Measurements from ENCODE around the gene SYCN.

SYCN gene

DNA sequence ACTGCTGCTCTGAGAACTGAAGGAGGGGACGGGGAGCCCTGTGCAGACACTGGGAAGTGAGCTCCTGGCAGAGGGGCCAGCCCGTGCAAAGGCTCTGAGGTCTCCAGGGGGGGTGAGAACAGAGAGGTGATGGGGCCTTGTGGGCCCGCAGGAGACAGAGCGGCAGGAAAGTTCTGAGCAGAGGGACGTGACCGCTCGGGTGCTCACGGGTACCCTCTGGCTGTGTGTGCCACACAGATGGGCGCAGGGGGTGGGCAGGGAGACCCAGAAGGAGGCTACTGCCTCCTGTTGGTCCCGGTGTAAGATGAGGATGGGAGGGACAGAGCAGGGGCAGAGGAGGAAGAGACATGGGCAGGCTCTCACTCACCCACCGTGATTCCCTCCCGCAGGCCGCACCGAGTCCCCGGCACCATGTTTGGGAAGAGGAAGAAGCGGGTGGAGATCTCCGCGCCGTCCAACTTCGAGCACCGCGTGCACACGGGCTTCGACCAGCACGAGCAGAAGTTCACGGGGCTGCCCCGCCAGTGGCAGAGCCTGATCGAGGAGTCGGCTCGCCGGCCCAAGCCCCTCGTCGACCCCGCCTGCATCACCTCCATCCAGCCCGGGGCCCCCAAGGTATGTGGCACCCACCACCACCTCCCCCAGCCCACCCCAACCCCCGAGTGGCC is 34.8 kb downstream of the SYCN start:
- DNase-seq: no peak

DNA sequence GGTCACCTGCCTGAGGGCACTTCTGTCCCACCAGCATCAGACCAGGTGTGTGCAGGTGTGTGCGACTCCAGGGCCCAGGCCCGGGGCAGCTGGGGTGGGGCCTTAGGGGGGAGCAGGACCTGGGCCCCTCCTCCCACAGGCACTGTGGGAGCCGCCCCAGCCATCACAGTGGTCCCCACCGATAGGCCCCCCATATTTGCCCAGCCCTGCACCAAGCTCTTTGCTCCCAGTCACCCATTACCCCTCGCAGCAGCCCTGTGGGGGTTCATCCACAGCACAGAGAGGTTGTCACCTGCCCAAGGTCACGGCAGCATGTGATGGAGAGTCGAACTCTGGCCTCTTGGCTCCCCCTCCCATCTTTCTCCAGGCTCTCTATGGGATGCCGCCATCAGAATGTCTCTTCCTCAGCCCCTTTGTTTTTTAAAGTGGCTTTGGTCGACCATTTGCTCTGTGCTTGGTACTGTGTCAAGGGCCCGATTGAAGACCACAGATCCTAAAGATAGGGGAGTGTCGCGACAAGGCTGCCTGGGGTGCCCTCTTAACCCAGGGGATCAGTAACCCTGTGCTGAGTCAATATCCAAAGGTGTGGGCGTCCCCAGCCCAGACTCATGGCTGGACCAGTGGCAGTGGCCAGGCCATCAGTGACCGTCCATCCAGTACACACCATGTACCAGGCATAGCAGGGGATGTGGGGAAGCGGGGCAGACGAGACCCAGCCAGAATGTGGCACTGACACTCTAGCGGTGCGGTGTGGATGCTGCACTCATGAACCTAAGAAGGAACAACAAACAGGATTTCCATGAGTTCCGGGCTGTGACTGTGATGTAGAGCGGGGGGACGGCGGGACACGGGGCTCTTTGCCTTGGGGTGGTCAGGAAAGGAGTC is 35.6 kb downstream of the SYCN start:
- no peak for DNase-seq

DNA sequence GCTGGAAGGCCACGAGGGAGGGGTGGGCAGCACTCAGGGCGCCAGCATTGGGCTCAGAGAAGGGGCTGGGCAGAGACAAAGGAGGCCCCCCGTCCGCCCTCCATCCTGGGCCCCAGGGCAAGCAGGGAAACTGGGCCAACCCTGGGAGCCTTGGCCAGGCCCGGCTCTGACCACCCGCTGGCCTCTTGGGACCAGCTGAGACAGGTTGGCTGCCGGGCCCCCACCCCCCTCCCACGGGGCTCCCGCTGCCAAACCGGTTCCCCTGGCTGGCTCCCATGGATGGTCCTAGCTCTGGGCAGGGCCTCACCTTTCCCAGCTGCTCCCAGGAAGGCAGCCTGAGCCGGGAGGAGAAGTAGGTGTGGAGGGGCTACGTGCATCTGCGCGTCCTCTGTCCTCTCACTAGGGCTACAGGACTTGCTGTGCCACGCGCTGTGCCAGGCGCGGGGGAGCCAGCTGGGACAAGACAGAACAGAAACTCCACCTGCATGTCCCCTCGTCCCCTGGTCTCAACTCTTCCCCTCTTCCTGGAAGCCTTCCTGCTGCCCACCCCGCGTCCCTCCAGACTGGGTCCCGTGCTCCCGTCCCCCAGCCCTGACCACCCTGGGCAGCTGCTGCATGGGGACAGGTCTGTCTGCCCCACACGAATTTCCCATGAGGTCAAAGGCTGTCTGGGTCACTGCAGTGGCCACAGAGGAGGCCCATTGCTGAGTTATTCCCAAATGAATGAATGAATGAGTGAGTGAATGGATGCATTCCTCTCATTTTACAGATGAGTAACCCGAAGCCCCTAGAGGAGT is 36.4 kb downstream of the SYCN start:
- no peak for DNase-seq

DNA sequence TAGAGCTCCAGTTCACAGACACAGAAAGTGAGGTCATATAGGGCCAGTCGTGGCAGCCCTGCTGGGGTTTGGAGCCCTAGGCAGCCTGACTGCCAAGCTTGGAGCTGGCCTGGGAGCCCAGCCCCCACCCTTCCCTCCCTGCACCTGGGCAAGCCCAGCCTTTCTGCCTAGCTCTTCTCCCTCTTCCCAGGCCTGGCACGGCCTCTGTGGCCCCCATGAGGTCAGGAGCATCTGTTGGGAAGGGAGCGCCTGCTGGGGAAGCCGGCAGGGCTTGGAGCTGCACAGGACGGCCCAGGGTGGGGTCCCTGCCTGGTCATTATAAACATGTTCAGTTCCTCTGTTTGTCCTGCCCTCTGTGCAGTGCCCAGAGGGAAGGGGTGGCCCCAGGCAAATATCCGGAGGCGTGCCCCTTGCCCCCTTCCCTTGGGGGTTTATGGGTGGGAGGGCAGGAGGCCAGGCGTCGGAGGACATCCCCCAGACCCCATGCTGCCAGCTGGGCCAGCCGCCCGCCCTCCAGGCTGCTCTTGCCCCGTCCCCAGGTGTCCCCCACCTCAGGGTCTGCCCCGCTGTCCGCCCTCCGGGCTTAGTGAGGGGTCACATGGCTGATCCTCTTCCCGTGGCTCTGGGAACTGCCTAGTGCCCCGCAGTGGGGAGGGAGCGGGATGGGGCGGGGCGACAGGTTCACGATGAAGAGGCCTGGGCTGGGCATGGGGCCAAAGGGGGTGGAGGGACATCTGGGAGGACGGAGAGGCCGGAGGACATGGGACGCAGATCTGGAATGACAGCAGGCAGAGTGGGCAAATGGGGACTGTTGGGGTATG is 37.3 kb downstream of the SYCN start:
- no peak for DNase-seq

DNA sequence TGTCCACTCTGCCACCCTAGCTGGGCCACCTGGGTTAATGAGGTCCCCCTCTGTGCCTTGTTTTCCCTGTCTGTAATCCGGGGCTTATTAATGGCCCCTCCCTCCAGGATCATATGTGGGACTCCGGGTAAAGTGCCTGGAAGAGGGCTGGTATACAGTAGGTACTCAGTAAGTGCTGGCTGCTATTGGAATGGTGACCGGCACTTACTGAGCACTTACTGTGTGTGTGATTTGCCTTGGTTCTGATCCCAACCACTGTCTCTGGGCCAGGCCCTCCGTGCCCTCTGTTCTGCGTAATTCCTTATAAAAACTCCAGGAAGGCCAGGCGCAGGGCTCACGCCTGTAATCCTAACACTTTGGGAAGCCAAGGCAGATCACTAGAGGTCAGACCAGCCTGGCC is 38.2 kb downstream of the SYCN start:
- no peak for DNase-seq

DNA sequence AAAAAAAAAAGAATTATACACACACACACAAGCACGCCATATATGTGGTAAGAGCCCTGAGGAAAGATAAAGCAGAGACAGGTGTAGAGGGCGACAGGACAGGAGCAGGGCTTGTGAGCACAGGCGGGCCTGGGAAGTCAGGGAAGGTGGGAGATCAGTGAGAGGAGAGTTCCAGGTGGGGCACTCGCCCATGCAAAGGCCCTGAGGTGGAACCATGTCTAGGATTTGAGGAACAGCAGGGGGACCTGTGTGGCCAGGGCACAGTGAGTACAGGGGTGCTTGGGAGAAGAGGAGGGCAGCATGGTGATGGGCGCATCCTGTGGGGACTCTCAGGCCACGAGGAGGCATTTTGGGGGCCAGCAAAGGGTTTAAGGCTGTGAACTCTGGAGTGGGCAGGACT is 39.8 kb downstream of the SYCN start:
- DNase-seq: no peak

DNA sequence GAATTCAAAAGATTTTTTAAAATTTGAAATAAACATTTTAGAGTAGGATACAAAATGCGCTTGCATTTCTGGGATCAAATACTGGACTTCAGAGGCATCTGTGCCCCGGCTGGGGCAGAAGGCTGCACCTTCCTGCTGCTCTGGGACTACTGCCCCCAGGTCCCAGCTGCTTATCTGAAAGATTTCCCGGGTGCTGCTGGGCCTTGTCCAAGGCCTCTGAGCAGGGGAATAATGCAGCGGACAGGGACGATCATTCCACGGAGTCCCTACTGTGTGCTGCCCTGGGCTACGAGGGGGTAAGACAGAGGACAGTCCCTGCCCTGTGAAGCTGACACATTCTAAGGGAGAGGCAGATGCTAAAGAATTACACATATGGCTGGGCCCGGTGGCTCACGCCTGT is 40.4 kb downstream of the SYCN start:
- no peak for DNase-seq

DNA sequence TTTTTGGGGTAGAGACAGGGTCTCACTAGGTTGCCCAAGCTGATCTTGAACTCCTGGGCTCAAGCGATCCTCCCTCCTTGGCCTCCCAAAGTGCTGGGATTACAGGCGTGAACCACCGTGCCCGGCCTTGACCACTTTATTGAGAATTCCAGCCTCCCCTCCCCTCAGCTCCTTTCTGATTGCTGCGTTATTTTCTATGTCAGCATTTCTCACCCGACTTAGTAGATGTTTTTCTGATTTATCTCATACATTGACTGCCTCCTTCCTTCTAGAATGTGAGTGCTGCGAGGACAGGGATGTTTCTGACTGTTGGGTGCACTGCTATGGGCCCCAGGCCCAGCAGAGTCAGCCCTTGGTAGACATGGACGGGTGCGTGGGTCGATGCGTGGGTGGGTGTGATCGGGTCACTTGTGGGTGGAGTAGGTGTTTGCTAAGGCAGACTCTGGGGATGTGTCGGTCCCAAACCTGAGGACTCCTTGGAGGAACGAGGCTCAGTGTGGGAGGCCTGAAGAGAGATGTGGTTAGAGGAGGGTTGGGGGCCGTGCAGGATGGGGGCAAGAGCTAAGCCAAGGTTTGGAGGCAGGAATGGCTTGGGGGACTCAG is 41.5 kb downstream of the SYCN start:
- DNase-seq: no peak

DNA sequence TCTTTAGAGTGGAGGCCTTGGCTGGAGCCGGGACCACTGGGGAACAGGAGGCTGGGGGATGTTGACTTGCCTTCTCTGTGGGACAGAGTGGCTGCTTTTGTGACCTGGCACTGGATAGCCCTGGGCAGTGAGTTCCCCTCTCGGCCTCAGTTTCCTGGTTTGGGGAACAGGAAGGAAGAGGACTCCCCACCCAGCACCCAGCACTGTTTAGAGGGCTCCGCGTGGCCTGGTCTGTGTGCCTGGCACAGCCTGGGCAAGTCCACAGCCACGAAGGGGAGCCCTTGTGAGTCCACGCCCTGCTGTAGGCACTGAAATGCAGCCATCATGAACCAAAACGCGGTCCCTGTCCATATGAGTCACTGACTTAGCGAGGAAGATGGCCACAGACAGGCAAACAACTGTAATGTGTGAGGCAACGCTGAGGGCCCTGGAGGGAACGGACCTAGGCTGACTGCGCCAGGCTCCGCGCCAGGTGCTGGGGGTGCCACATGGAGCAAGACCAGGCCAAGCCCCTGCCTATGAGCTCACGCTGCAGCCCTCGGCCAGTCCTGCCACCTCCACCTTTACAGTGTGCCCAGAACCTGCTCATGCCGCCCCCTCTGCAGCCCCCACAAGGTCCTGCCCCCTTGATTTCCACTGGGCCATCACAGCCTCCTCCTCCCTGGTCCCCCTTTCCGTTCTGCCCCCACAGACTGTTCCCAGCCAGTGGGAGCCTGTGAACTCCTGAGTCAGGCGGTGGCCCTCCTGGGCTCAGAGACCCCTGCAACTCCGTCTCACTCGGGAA is 43.0 kb downstream of the SYCN start:
- DNase-seq: no peak

DNA sequence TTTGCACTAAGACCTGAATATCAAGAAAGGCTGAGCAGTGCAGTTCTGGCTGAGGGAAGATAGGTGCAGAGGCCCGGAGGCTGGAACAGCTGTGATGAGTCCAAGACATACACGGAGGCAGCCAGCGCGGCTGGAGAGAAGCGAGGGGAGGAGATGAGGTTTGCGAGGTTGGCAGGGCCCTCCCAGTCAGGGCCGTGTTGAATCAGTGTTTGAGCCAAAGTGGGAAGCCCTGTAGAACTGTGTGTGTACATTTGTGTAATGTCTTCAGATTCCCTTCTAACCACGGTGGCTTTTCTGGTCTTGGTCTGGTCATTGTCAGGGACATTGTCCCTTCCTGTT is 43.6 kb downstream of the SYCN start:
- DNase-seq: no peak

DNA sequence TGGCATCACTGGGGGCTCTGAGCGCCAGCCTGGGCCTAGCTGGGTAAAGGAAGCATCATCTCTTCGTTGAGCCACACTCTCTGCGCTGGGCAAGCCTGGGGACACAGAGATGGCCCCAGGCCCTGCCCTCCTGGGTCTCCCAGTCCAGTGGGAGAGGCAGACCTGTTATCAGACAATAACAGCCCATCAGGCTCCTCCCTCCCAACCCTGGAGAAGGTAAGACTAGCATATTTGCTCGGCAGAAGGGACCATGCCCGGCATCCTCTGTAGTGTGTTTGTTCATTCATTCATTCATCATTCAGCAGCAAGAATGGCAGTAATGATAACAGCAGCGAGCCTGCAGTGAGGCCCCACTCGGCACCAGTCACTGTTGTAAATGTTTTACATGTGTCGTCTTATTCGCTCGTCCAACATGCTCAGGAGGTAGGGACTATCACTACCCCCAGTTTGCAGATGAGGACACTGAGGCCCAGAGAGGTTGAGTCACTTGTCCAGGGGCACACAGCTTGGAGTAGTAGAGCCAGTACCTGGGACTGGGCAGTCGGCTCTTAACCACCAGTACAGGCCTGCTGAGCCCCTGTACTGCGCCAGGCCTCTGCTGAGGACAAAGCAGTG is 45.3 kb downstream of the SYCN start:
- no peak for DNase-seq

DNA sequence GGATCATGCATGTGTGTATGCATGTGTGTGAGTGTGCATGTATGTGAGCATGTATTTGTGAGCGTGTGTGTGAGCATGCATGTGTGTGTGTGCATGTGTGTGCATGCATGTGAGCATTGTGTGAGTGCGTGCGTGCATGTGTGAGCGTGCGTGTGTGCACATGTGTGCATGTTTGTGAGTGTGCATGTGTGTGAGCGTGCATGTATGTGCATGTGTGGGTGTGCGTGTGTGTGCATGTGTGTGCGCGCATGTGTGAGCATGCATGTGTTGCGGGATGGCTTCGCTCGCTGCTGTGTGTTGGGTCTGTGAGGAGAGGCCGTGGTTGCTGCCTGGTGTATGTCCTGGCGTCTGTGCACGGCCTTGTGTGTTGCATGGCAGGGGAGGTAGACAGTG is 46.1 kb downstream of the SYCN start:
- no peak for DNase-seq

DNA sequence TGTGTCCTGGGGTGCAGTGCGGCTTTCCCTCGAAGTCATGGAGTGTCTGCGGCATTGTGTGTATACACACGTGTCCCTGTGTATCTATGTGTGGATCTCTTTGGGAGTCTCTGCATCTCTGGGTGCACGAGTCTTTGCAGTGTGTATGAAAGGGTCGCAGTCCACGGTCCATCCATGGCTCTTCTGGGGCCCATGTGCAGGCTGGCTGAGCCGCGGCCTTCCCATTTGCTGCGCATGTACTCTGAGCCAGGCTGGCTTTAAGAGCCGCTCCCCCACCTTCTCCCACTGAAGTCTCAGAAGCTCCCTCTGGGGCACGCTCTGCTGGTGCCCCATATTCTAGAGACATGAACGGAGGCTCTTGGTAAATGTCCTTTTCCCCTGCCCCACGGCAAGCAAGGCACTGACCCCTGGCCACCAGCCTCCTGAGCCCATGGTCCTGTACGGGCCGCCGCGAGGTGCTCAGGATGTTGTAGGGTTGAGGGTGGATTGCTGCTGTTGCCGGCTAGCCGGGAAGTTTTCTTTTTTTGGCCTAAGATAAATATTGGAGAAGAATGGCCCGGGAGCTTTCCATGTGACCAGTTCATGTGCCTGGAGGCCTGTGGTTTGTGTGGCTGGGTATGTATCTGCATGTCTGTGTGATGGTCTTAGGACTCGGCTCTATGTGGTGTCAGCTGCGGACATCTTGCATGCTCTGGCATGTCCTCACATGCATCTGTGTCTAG is 46.6 kb downstream of the SYCN start:
- no peak for DNase-seq

DNA sequence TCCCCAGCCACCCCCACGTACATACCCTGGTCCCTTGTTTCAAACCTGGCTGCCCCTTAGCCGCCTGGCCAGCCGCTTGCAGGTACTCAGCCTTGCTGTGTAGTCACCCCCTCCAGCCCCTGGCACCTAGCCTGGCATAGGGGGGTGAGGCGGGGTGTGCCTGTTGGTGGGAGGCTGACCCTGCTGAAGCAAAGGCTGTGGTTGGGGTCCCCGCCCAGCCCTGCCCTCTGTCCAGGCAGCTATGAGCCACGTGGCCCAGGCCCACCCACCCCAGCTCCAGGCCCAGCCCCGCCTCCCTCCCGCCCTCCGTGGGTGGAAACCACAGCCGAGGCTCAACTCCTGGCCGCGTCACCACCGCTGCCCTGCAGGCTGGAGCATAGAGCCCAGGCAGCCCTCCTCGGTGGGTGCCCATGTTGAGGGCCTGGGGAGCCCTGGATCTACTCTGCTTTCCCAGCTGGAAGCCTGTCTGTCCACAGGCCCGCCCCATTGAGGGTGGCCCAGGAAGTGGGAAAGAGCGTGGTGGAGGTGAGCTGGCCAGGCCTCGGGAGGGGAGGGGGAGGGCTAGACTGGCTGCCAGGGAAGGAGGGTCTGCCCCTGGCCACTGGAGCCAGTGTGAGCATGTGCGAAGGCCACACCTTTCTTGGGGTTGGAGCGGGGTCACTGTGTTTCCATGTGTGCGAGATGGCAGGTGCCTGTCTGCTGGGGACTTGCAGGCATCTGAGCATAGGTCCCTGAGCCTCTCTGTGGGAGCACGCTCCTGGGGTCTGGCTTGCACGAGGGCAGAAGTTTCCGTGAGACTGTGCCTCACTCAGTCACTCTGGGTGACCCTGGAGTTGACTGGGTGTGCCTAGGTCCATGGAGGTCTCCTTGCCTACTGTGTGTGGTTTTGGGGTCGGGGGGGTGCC is 47.5 kb downstream of the SYCN start:
- DNase-seq: peak; percentile 15

DNA sequence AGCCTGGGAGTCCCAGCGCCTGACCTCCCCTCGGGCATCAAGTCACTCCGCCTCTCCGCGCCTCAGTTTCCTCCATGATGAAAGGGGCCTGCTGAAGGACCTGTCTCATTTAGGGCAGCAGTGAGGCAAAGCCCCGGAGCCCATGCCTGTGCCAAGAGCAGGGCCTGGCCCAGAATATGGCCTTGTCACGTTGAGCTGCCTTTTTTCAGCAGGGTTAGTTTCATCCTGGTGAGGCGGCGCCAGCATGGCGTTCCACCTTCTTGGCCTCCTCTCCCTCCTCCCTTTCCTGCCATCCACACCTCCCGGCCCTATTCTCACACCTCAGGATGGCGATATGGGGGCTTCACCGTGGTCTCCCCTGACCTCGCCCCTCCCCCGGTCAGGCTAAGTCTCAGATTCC is 48.3 kb downstream of the SYCN start:
- DNase-seq: no peak

DNA sequence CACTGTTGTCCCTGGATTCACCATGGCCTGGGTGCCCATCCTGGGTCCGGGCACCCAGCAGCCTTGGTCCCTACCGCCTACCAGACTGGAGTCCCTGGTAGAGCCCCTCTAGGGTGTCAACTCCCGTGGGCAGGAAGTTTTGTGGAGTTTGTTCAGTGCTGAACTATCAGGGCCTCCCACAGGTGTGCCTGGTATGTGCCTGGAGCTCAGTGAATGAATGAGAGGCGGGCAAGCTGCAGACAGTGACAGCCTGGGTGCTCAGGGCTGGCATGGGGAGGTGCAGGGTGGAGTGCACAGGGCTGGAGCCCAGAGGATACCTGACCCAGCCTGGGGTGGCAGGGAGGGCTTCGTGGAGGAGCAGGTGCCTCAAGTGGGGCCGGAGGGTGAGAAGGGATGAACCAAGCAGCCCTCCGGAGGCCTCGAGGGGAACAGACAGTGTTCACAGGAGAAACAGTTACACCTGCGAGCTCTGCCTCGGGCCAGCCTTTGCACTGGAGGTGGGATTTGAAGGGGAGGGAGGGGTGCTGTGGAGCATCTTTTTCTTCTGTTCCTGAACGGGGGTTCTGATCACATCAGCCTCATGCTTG is 48.9 kb downstream of the SYCN start:
- DNase-seq: no peak

DNA sequence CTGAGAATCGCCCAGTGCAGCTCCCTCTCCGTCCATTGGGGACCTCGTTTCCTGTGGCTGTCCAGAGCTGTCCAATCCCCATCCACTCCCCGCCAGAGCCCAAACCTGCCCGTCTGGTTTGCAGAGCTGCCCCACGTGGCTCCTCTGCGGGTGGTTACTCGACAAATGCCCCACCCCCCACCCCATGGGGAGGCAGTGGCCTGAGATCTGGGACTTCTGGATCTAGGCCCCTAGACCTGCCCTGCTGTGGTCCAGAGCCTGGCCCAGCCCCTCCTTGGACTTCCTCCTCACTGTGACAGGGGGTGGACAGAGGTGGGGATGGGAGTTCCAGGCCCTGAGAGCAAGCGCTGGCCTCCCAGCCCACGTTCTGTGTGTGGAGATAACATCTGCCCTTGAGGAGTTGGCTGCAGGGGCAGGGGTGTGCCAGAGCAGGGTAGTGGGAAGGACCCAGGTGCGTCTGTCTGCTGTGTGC is 49.4 kb downstream of the SYCN start:
- DNase-seq: no peak

DNA sequence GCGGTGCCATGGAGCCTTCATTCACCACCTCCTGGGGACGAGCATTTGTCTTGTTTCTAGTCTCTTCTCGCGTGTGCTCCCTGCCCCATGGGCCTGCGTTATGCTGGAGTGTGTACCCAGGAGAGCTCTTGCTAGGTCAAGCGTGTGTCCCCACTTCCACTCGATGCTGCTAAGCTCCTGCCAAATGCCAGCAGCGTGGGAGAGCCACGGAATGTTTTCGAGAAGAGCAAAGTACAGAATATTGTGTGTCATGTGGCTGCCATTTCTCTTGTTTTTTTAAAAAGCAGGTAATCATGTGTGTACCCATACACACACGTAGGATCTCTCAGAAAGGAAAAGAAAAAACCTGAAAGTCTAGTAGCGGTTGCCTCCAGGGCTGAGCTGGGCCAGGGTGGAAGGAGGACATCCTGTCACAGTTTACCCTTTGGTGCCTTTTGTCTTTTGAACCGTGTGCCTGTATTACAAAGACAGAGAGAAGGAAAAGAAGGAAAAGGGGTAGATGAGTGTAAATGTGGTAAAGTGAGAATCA is 49.9 kb downstream of the SYCN start:
- DNase-seq: no peak
